Stimulated activated CD4-positive, alpha-beta T cell treated with anti-CD3 and anti-CD28 coated beads, Interleukin-1b, Interleukin-23, amount 100 ng/mL, for 1 hour (primary cell): ENCODE results near the gene BEND7.

Source experiments
- DNase-seq, 2 donors: peaks; one replicate each; pipeline ENCODE4 v3.0.0-alpha.2; 2020; ENCODE audit warnings: low read depth in 2 of 2

The BEND7 gene

DNA sequence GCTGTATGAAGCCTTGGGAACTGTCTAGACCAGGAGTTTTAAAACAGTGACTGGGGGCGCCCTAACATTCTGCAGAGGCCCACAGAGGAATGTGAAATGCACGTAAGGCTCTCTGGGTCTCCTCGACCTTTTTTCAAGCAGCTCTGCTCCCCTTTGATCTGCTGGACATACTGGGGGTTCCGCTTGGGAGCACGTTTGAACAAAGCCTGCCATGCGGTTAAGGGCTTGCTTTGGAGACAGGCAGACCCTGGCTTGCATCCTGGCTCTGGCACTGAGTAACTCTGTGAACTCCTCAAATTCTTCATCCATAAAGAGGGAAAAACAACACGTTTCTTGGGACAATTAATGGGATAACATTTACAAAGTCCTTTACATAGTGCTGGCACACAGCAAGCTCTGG, 7.8 kb downstream of the BEND7 start:
- no peak for DNase-seq

DNA sequence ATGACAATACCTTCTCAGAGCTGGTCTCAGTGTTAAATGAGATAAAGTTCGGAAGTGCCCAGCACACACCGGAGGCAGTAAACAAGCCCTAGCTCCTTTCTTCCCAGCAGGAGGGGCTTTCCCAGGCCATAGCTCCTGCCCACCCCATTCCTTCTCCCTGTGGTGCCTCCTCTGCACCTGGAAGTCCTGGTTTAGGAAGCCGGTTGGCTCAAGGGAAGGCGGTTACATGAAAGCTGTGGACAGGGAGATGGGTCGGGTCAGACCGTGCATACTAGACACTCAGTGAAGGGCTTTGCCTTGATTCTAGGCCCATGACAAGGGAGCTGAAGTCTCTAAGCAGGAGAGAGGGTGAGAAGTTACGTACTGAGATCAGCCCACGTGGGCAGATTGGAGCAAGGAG, 8.6 kb downstream of the BEND7 start:
- no peak for DNase-seq

DNA sequence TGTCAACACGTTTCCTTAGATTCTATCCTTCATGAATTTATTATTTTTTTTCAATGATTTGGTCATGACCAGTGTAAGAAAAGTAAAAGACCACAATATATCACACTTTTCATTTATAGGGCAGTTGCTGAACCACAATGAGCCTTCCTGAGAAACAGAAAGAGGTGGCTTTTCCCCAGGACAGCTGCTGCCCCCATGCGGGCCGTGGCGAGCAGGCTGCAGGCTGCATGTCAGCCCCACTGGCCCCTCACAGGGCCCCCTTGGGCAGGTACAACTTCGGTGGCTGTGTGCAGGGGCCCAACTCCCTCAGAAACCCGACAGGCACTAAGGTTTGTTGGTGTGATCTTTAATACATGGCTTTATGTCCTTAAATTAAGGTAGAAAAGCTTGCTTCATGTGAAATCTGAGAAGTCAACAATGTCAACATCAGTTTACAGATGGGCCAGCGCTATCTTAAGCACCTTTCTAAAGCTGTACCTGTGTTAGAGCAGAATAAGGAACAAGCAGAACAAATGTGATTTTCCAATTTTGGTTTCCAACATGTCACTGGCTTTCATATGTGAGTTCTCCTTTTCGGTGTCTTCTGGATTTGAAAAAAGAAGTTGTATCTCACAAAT, 10.6 kb downstream of the BEND7 start:
- DNase-seq: no peak

DNA sequence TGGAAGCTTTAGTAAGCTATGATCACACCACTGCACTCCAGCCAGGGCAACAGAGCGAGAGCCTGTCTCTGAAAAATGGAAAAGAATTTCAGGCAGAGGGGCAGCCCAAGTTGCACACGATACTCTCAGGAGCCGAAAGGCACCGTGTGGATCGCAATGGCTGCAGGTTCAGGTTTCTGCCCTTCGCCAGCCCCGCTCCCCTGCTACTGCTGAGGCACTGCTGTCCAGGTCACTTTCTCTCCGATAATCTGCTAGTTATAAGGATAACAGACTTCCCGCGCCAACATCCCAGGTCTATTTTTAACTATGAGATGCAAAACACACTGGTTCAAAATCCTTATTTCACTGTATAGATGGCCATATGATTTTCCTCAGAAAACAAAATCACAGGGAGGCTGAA, 11.1 kb downstream of the BEND7 start:
- DNase-seq: no peak

DNA sequence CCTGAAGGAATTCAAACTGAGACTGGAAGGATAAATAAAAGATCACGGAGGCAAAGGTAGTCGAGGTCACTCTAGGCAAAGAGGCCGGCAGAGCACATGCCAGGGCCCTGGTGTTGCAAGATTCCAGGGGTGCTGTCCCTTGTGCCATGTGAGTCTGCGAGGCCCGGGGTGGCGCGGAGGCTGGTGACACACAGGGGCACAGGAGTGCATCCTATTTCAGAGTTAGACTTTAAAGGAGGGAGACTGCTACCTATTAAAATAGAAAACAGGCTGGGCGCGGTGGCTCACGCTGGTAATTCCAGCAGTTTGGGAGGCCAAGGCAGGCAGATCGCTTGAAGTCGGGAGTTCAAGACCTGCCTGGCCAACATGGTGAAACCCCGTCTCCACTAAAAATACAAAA, 12.6 kb downstream of the BEND7 start:
- DNase-seq: no peak

DNA sequence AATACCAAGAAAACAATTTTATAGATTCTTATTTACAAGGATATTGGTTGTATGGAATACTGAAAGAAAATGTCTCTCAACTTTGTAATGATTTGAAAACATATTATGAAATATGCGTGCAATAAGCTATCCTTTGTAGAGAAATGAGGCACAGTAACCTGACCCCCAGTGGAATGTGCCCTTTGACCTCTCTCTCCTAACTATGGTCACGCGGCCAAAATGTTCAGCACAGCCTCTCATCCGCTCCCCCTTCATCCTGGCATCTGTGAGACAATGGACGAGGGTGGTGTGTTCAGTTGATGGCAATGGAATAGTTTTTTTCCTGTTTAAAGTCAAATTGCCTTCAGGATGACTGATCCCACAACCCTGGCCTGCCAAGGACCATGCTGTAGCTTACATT, 13.3 kb downstream of the BEND7 start:
- DNase-seq: no peak

DNA sequence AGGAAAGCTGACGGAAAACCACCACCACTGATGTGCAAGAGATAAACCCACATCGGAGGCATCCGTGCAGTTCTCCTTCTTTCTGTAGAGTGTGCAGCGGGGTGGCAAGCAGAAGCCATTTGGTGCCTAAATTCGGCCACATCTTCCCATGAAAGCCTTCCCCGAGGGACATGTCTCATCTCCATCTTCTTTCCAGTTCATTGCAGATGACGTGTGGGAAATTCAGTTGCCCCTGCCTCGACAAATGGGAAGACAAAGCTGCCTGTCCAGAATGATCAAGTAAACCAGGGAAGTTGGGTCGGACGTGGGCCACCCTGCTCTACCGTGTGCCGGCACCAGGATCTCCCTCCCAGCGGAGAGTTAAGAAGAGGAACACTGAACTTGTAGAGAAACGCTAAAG, 14.5 kb downstream of the BEND7 start:
- no peak for DNase-seq

DNA sequence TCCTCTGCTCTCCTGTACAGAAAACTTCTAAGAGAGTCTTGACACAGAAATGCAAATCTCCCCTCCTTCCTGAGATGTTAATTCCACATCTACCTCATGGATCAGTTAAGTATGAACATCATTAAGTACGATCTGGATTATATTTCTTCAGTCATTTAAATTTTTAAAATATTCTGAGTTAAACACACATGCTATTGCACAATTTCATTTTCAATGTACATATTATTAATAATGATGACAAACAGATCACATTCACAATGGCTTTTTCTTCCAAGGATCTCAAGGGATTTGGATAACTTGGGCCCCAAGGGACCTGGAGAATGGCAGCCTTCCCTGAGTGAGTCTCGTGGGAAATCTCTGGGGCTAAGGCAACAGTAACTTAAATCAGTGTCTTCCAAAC, 16.2 kb downstream of the BEND7 start:
- no peak for DNase-seq

DNA sequence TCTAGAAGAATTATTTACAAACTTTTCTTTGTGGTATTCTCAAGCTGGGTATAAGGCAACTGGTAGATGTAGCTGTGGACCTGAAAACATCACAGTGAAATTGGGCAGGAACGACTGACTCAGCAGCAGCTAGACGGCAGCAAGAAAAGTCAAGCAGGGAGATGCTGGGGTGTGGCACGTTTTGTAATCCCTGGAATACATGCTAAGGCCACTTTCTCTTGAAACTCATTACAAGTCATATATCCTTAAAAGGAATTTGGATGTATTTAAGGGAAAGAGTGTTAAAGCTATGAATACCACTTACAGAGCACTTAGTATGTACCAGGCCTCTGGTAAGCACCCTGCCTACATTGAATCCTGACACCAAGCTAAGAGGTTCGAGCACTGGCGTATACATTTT, 17.4 kb downstream of the BEND7 start:
- DNase-seq: no peak

DNA sequence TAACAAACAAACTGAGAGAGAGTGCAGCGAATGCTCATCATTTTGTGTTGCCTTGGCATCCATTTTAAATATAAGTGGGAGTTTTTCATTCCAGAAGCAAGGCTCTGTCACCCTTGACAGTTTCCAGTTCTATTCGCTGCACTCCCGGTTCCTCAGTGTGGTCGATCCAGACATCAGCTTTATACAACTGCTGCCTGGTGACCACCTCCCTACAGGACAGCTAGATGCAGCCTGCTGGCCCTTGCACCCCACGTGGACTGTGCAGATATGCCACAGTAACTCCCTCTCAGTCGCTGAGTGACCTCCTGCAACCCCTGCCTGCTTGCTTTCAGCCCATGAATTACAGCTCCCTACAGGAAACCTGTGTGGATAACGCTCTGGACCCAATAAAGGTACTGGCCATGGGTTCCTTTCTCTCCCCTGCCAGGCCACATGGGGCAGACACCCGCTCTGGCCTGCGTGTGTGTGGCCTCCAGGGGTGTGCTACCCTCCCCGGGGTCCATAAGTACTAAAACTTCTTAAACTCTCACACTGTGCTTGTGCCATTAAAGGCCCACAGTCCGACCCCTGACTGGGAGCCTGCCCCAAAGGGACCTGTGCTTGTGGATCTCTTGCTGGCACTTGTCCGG, 23.6 kb downstream of the BEND7 start:
- DNase-seq: no peak

DNA sequence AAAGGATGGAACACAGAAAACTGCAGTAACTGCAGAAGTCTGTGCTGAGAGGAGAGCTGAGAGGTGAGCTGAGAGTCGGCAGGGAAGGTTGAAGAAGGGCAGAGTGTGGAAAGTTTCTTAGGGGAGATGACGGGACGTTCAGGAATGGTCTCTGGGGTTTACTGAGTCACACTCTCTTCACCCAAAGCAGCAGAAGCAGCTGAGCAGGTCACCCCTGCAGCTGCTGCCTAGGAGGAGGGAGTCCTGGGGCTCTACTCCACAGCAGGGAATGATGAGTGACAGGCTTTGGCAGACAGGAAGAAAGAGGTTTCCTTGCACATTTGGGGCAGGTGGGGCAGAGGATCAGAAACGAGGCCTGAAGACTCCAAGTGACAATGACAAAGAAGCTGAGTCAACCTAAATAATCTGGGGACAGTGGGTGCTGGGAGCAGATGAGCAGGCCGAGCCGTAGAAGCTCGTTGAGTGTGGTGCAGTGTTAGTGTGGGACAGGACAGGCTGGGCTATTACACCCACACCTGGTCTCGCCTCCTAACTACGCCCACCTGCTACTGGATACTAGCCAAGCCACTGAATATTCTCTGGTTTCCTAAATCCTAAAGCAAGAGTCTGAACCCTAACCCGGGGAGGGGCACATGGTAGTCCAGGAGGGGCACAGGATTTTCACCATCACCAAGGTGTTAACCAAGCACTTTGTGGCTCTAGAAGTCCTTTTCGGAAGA, 24.9 kb downstream of the BEND7 start:
- DNase-seq: no peak

DNA sequence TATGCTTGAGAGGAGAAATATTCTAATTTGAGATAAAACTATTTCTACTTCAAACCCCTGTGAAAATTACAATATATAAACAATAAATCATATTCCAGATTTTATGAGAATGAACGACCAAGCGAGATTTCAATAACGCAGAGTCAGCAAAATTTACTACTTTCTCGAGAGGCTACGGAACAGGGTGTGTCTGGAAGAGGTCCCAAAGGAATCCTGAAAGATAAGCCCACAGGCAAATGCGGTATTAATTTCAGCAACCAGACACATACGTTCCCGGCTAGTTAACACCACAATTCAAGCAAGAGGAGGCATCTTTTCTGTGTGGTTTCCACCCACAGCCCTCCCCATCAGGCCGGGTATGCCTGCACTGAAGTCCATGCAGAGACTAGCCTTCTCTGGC, 26.4 kb downstream of the BEND7 start:
- no peak for DNase-seq

DNA sequence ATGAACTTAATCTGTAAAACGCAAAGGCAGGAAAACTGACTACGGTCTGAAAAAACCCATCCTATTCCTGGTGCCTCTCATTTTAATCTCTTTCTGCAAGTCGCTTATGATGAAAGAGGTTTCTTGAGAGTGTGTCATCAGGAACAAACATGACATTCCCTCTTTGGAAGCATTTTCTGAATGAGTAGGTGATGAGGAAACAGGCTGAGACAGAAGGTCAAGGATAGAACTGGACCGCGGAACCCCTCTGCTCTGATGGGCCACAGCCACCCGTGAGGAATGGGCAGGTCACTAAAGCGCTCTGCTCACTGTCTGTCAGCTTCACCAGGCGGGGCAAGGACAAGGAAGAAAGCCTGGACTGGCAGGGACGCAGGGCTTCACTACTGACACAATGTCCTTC, 28.6 kb downstream of the BEND7 start:
- DNase-seq: no peak

DNA sequence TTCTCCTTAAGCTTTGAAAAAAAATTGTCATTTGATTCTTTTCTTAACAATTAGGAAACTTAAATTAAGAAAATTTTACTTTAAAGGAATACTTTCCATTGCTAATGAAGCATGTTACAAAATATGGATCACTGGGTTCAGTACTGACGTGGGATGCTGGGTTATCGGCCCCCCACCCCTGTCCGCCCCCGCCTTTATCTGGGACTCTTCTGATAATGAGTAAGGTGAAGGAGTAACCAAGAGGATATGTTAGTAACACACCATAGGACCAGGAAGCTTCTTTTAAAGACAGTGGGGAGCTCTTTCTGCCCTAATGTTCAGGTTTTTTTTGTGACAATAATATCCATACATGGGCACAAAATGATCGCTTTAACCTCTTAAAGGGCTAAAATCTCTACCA, 29.7 kb downstream of the BEND7 start:
- DNase-seq: no peak

DNA sequence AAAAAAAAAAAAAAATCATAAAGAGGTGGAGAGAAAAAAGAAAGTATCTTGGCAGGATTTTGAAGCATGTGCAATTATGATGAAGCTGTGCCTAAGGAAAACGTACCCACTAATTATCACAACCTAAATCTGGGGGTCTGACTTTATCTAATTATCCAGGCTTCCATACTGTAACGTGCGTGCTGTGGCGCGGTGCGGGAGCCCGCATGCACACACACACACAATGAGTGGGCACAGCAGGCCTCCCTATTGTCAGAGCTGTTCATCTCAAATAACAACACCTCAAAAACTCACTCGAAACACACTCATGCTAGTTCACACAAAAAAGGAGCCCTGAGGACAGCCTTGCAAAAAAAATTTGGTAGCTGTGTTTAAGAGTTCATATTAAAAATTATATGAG, 31.9 kb downstream of the BEND7 start:
- no peak for DNase-seq

DNA sequence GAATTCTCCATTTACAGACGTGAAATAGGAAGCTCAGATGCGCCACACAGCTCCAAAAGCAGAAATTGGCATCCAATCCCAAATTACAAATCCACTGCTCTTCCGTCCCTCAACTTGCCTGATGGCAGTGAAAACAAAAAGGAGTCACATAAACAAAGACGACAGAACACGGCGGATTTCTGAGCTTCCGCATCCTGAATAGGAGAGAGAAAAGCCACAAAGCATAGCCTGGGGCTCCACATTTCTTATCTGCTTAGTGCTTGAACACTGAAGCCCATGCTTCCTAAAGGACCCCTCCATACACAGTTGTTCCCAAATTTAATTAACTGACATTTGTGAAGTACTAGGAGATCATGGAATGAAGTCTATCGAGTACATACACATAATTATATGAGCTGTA, 32.6 kb downstream of the BEND7 start:
- no peak for DNase-seq

DNA sequence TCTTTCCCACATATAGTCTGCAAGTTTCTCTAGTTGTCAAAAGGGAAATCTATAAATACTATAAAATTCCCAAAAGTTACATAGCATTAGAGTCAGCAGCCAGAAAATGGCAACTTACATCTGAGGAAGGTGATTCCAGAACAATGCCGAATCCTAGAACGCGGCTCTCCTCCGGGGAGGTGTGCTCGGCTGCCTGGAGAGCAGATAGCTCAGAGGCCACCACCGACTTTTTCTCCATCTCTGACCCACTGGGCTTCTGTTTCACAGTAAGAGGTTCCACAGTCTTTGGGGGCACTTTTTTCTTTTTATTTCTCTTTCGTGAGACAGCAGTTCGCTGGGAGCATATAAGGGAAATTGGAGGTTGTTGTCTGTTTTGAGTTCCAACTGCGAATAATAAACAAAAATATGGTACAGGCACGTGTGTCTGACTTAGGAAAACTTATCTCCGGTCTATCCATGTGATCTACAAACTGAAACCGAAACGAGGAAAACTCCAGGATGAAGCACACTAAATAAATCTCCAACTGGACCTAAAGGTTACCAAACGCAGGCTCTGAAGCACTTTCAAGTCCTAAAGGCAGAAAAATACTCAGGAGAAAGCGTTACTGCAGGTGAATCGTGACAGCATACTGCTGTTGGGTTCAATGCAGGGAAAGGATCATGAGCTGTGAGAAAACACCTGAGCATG, 36.2 kb downstream of the BEND7 start:
- DNase-seq: no peak

DNA sequence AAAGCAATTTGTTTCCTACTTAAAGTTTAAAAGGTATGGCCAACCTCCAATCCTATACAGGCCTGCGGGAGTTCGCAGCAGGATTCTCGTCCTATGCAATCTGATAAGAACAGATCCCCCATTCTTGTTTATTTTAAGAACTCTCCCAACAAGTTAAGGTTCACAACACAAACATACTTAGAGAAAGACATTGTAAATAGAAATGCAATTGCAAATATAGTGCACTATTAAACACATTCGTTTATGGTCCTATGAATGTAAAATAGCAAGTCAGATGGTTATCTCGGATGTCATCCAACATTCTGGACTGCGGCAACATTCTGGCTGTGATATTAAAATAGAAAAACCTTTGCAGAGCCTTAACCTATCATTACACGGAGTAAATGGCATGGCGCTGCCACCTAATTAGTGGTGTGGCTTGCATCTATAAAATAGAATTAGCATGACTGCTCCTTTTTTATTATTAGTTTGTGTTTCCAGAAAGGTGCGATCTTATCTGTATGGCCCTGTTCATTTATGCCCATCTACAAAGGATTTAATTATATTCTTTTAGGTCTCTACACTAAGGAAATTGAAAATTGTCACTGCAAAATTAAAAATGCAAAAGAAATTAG, 37.0 kb downstream of the BEND7 start:
- DNase-seq: no peak

DNA sequence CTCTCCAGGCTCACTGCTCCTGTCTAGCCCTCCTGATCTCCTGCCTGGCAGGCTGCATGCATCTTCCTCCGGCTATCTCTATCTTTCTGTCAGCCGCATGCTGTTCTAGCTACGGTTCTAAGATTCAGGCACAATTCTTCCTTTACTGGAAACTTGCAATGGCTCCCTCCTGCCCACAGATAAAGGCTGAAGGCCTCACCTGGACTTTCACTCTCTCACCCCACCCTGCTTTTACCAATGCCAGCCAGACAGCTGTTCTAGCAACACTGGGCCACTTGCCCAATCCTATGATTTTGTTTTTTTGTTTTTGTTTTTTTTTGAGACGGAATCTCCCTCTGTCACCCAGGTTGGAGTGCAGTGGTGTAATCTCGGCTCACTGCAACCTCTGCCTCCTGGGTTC, 38.3 kb downstream of the BEND7 start:
- no peak for DNase-seq

DNA sequence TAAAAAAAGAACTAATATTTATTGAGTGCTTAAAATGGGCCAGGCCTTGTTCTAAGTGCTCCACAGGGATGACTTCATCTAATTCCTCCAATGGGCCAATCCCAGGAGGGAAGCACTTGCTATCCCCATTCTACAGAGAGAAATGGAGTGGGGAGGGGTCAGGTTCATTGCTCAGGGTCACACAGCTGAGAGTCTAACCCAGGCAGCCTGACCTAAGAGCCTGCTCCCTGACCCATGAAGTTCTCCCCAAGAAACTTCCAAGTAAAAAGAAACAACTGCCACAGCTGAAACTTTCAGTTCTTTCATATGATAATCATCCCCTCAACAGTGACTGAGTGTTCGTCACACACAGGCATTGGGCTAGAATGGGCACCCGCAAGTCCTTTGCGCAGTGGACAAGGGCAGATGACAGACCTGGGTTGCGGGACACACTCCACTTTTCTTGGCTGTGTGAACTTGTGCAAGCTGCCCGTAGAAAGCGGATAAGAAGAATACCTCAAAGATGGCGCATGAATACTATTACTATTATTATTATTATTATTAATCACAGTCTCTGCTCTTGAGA, 39.7 kb downstream of the BEND7 start:
- DNase-seq: no peak

DNA sequence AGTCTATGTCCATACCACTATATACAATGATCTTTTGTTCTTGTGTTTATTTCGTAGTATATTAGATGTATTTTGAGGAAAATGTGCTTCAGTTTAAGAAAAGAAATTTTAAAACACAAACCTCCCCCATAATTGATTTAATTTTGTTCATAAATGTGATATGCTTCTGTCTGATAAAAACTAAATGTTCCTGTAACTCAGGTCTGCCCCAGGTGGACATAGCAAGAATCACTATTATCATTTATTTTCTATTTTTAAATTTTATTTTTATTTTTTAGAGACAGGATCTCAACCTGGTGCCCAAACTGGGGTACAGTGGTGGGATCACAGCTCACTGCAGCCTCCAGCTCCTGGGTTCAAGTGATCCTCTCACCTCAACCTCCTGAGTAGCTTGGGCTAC, 43.2 kb downstream of the BEND7 start:
- no peak for DNase-seq

DNA sequence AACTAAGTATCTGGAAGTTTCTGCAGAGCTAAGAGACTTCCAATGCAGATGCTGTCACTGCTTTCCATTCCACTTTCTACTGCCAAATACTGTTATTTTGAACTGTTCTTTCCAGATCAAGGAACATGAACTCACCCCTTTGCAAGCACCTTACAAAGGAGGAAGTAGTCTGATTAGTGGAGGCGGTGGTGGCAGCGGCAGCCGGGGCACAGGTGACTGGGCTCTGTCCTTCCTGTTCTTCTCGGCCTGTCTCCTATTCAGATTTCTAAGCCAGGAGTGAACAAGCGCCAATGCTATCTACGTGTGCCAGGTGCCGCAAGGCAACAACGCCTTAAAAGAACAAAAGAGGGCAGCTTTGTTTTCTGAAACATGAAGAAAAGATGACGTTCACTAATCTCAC, 44.9 kb downstream of the BEND7 start:
- no peak for DNase-seq
